ENCODE measurements around the gene BAZ2B.

The BAZ2B gene

DNA sequence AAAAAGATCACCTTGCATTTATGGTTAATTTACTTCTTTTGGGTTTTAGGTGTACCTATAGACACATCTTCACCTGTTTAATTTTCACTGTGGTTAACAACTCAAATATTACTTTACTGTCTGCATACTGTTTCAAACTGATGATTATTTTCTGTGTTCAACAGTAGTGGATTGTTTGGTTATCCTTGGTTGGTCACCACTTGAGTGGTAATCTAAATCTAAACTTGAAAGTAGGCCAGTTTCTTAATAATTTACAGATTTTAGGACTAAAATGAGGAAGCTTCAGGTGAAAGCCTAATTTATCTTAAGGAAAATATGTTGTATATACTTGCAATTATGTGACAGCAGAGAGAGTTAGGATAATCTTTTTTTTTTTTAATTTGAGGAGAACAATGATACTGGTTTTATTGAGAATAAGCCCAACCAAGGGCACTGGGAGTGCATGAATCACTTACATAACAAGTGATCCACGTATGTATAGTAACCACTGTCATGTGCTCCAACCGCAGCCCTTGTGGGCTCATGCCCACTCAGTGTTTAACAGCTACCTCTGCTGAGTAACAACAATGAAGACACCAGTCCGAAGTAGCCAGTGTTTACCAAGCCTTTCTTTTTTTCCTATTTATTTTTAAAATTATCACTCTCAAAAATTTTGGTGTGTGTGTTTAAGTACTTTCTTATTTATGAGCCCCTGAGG lies 298.8 kb downstream of the BAZ2B start:
- no peak for DNase-seq (ENCODE audit: low read depth)
- TF ChIP-seq CTCF (IDR thresholded peaks at IDR 0.05; ENCODE audit: control insufficient read depth, insufficient read depth, low read depth, low read length, missing control alignments), result no peak
- no peak overlapping the region for H3K4me3 ChIP-seq (ENCODE audit: control insufficient read depth, low read depth, low read length)

GRCh38 chr2:159307942-159308341 lies 308.4 kb downstream of the BAZ2B start:
- DNase-seq (ENCODE audit: low read depth), result no peak
- no peak for TF ChIP-seq CTCF (IDR thresholded peaks at IDR 0.05; ENCODE audit: control insufficient read depth, insufficient read depth, low read depth, low read length, missing control alignments)
- H3K4me3 ChIP-seq (ENCODE audit: control insufficient read depth, low read depth, low read length), result no peak overlapping the region

- no peak overlapping the region for H3K4me3 ChIP-seq (ENCODE audit: control insufficient read depth, low read depth, low read length)
- TF ChIP-seq CTCF (IDR thresholded peaks at IDR 0.05; ENCODE audit: control insufficient read depth, insufficient read depth, low read depth, low read length, missing control alignments), result no peak
- no peak for DNase-seq (ENCODE audit: low read depth)
Measured at GRCh38 chr2:159300586-159300985, 315.8 kb downstream of the BAZ2B start.

- DNase-seq (ENCODE audit: low read depth), result no peak
- H3K4me3 ChIP-seq (ENCODE audit: control insufficient read depth, low read depth, low read length), result no peak overlapping the region
- no peak for TF ChIP-seq CTCF (IDR thresholded peaks at IDR 0.05; ENCODE audit: control insufficient read depth, insufficient read depth, low read depth, low read length, missing control alignments)
Measured at GRCh38 chr2:159298967-159299366, 317.4 kb downstream of the BAZ2B start.

DNA sequence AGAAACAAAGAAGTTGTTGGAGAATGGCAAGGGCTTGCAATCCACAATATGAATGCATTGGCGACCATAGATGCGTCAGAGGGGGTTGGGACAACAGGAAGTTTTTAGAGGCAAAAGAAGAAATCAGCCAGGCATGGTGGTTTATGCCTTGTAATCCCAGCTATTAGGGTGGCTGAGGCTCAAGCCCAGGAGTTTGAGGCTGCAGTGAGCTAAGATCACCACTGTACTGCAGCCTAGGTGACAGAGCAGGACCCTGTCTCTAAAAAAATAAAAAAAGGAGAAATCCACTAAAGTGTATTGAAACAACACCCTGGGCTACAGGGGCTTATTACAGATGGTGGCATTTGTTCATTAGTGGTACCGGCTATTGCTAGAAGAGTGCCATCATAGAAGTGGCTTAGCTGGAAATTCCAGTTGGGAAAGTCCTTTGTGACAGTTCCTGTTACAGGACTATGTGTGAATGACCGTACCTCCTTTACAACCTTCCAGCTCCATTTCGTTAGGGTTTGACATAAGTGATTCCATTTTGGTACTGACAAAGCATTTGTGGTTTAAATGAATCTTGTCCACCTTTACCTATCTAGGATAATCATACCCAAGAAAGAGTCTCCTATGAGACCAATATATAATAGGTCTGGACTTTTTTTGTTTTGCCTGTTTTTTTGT lies 319.2 kb downstream of the BAZ2B start:
- DNase-seq (ENCODE audit: low read depth), result no peak
- no peak for TF ChIP-seq CTCF (IDR thresholded peaks at IDR 0.05; ENCODE audit: control insufficient read depth, insufficient read depth, low read depth, low read length, missing control alignments)
- no peak overlapping the region for H3K4me3 ChIP-seq (ENCODE audit: control insufficient read depth, low read depth, low read length)

DNA sequence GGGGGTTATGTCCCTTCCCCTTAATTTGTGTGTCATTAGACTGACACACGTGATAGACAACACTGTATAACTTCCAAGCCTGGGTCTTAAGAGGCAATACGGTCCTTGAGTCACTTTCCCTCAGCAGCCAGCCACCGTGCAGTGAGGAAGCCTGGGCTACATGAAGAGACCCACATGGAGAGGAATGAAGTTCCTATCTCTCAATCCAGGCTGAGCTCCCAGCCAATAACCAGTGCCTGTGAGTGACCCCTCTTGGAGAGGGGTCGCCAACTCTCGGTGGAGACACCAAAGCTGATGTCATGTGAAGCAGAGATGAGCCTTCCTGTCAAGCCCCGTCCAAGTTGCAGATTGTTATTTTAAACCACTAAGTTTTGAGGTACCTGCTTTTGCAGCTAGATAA lies 324.2 kb downstream of the BAZ2B start:
- no peak overlapping the region for H3K4me3 ChIP-seq (ENCODE audit: control insufficient read depth, low read depth, low read length)
- DNase-seq (ENCODE audit: low read depth), result no peak
- no peak for TF ChIP-seq CTCF (IDR thresholded peaks at IDR 0.05; ENCODE audit: control insufficient read depth, insufficient read depth, low read depth, low read length, missing control alignments)

All from AG09309 (cell line).